K562 (cell line): Measurements from ENCODE around the gene ZSCAN12. TPM values are rescaled to one million over a fixed set of nuclear protein-coding genes. Genes with fewer than 3 reads are reported as not detected.

Experiments
- ATAC-seq: fragments of 200-7000 bp; cut with Tn5 transposase; 3 replicates; pipeline ENCODE4 v1.9.1; 2020; ENCODE audit warnings: moderate library complexity
- BruUV-seq: library from RNA; stranded (reverse); fragments of 400-500 nt; replicated peaks from 2 replicates; lab custom pipeline; 2021; lab: Mats Ljungman, UMichigan
- CTCF ChIA-PET: fragments of 300-600 bp; formaldehyde crosslinking; extraction: SDS; loops from one replicate; lab custom pipeline; 2021; ENCODE audit warnings: low intra/inter-chr PET ratio; lab: Yijun Ruan, JAX
- POLR2A ChIA-PET: fragments of 300-600, 350-650 bp; sonication (Branson Sonifier 250); formaldehyde crosslinking; extraction: SDS; loops from one replicate; lab custom pipeline; 2021; ENCODE audit warnings: antibody characterized with exemption, inconsistent platforms; lab: Yijun Ruan, JAX
- DNase-seq, 4 experiments: peaks; one replicate each; pipeline versions ENCODE4 v3.0.0 to v3.0.0-alpha.2; 2011 to 2018; ENCODE audit warnings: low spot score in 3 of 4, mixed read lengths in 3 of 4; ENCODE audit errors: extremely low read depth in 1 of 4
- FAIRE-seq: peaks from 2 replicates; lab custom pipeline; 2011; peaks lifted over from hg19 to GRCh38; lab: Jason Lieb, UNC
- H2AFZ ChIP-seq: 2 replicates; pipeline ENCODE4 v1.6.0; 2011; ENCODE audit warnings: low read depth, low read length, control low read depth, inconsistent platforms
- H3K27ac ChIP-seq: fragments of 200-600 bp; 3 replicates; pipeline ENCODE4 v1.8.0; 2011; ENCODE audit warnings: low read depth, mild to moderate bottlenecking, control low read depth, inconsistent platforms, low read length, moderate library complexity, mixed read lengths; ENCODE audit errors: extremely low read depth
- H3K27me3 ChIP-seq, 2 experiments: fragments of 300-600 bp in 1 of 2; 2 replicates in 1 of 2; 3 replicates in 1 of 2; pipeline versions ENCODE4 v1.6.0 to v1.8.0; 2011; ENCODE audit warnings: inconsistent platforms in 2 of 2, low read length in 2 of 2, mild to moderate bottlenecking in 1 of 2, mixed read lengths in 1 of 2, moderate library complexity in 1 of 2; ENCODE audit not compliant: control insufficient read depth in 2 of 2, insufficient read depth in 2 of 2
- H3K36me3 ChIP-seq: fragments of 300-600 bp; 3 replicates; pipeline ENCODE4 v1.8.0; 2011; ENCODE audit warnings: mild to moderate bottlenecking, low read length, inconsistent platforms; ENCODE audit not compliant: control insufficient read depth, insufficient read depth
- H3K4me1 ChIP-seq, 2 experiments: fragments of 200-600 bp in 1 of 2; replicated peaks in 1 of 2; 2 replicates in 1 of 2; 3 replicates in 1 of 2; pipeline versions ENCODE4 v1.5.1 to v1.8.0; 2011; ENCODE audit warnings: inconsistent platforms in 2 of 2, low read length in 2 of 2, mild to moderate bottlenecking in 1 of 2, mixed read lengths in 1 of 2, moderate library complexity in 1 of 2; ENCODE audit not compliant: control insufficient read depth in 2 of 2, insufficient read depth in 2 of 2
- H3K4me2 ChIP-seq: 2 replicates; pipeline ENCODE4 v1.6.1; 2011; ENCODE audit warnings: low read length, control low read depth, inconsistent platforms, mixed read lengths; ENCODE audit not compliant: insufficient read depth
- H3K4me3 ChIP-seq: fragments of 200-600 bp; sonication (generic), shearing (Covaris generic); 2 replicates; pipeline ENCODE4 v1.5.1; 2016; ENCODE audit warnings: control low read depth, inconsistent platforms
- H3K79me2 ChIP-seq: fragments of 200-600 bp; 3 replicates; pipeline ENCODE4 v1.8.0; 2011; ENCODE audit warnings: low read length, inconsistent platforms; ENCODE audit not compliant: control insufficient read depth, insufficient read depth
- H3K9ac ChIP-seq, 2 experiments: 2 replicates each; pipeline versions ENCODE4 v1.6.0 to v1.6.1; 2011; ENCODE audit warnings: low read depth in 2 of 2, low read length in 2 of 2, control low read depth in 1 of 2, inconsistent platforms in 1 of 2, mild to moderate bottlenecking in 1 of 2, mixed read lengths in 1 of 2; ENCODE audit not compliant: insufficient read depth in 1 of 2
- H3K9me1 ChIP-seq: one replicate; pipeline ENCODE4 v1.6.0; 2011; ENCODE audit warnings: inconsistent platforms, mild to moderate bottlenecking, low read length, moderate library complexity; ENCODE audit not compliant: control insufficient read depth, insufficient read depth
- H3K9me3 ChIP-seq: replicated peaks from 2 replicates; pipeline ENCODE4 v1.5.1; 2011; ENCODE audit warnings: low read depth, low read length, inconsistent platforms; ENCODE audit not compliant: control insufficient read depth, insufficient read depth
- H4K20me1 ChIP-seq: replicated peaks from 2 replicates; pipeline ENCODE4 v1.6.1; 2011; ENCODE audit warnings: low read length, inconsistent platforms, mixed read lengths; ENCODE audit not compliant: control insufficient read depth, insufficient read depth
- FOXP4 ChIP-seq: sonication (generic); formaldehyde crosslinking; IDR thresholded peaks from 2 replicates; pipeline ENCODE4 v1.8.0; 2022; ENCODE audit warnings: mild to moderate bottlenecking, missing genetic modification reagents, borderline replicate concordance
- MAFG ChIP-seq: fragments of 450-650 bp; conservative IDR thresholded peaks from 2 replicates; pipeline ENCODE4 v1.6.1; 2016; ENCODE audit warnings: missing genetic modification characterization, missing compliant biosample characterization
- MAFK ChIP-seq: IDR thresholded peaks from 2 replicates; pipeline ENCODE4 v1.6.1; 2011; ENCODE audit warnings: low read length, improper control_type of control experiment
- MAZ ChIP-seq, 2 experiments: fragments of 450-650 bp in 1 of 2; sonication (generic) in 1 of 2; formaldehyde crosslinking; IDR thresholded peaks in 1 of 2; conservative IDR thresholded peaks in 1 of 2; 2 replicates each; pipeline versions ENCODE4 v1.4.0 to v1.5.0; 2020; ENCODE audit warnings: mild to moderate bottlenecking in 1 of 2, missing genetic modification reagents in 1 of 2
- PPARD ChIP-seq: fragments of 250-450 bp; sonication (Bioruptor Pico); IDR thresholded peaks from 2 replicates; pipeline ENCODE4 v1.8.0; 2022; ENCODE audit warnings: inconsistent platforms, mild to moderate bottlenecking, moderate library complexity
- REST ChIP-seq, 2 experiments: fragments of 450-650 bp; formaldehyde crosslinking in 1 of 2; IDR thresholded peaks; 2 replicates each; pipeline versions ENCODE4 v1.4.0 to v1.6.1; 2014 to 2020; ENCODE audit warnings: mild to moderate bottlenecking in 2 of 2, borderline replicate concordance in 1 of 2, low read depth in 1 of 2
- SMC3 ChIP-seq: conservative IDR thresholded peaks from 2 replicates; pipeline ENCODE4 v1.6.1; 2011; ENCODE audit warnings: low read depth, low read length, improper control_type of control experiment; ENCODE audit not compliant: insufficient read depth
- ZNF316 ChIP-seq: fragments of 450-650 bp; IDR thresholded peaks from 2 replicates; pipeline ENCODE4 v1.6.1; 2016
- WGBS: fragments of 100-300 bp; shearing (Covaris generic); methylation state at CpG from one replicate; pipeline ENCODE4 v1.1.6; 2016; ENCODE audit warnings: low coverage, mixed read lengths; ENCODE audit not compliant: insufficient coverage; ENCODE audit errors: missing lambda C conversion rate; 5-methylcytosine and 5-hydroxymethylcytosine counted together
- in situ Hi-C: fragments of 300-500 bp; cut with MboI; formaldehyde crosslinking; loops from 4 replicates; pipeline ENCODE4 v1.15.0; 2018; ENCODE audit warnings: inconsistent platforms, mixed read lengths
- intact Hi-C: fragments of 100-400 bp; cut with micrococcal nuclease; formaldehyde crosslinking; loops from 2 replicates; pipeline ENCODE4 v1.14.2; 2022
- polyA plus RNA-seq, 8 experiments: library from polyadenylated mRNA; depleted of rRNA in 4 of 8; stranded (reverse) in 5 of 8; unstranded in 3 of 8; fragments of >200 nt; fragmentation: Nextera tagmentation in 2 of 8; fragmentation: Illumina TruSeq in 1 of 8; extraction: Ambion mirVana in 2 of 8; extraction: Trizol in 1 of 8; gene quantifications; 2 replicates each; pipeline versions ENCODE4 v1.2.1 to v1.2.3, GENCODE V29; 2011 to 2014; ENCODE audit warnings: inconsistent platforms in 1 of 8, missing spikeins in 1 of 8
- total RNA-seq, 7 experiments: library from RNA; depleted of rRNA in 6 of 7; stranded (reverse); fragments of >200 nt in 6 of 7; fragmentation: Illumina TruSeq in 2 of 7; extraction: Trizol in 2 of 7; gene quantifications; 2 replicates each; pipeline versions ENCODE4 v1.2.1 to v1.2.3, GENCODE V29; 2011 to 2021; ENCODE audit warnings: low replicate concordance in 1 of 7
- TF ChIP-seq, protein P1 (sequence below): sonication (generic); formaldehyde crosslinking; IDR thresholded peaks from 2 replicates; pipeline ENCODE4 v1.9.0; 2022; ENCODE audit warnings: mild to moderate bottlenecking, missing genetic modification reagents

The ZSCAN12 gene
- total and polyA plus RNA-seq, 9 of the 15 experiments (the other 6 are each of a cell fraction or from before 2014, with no cell fraction given), result 2.5 to 19.6 (median 12.5) TPM

DNA sequence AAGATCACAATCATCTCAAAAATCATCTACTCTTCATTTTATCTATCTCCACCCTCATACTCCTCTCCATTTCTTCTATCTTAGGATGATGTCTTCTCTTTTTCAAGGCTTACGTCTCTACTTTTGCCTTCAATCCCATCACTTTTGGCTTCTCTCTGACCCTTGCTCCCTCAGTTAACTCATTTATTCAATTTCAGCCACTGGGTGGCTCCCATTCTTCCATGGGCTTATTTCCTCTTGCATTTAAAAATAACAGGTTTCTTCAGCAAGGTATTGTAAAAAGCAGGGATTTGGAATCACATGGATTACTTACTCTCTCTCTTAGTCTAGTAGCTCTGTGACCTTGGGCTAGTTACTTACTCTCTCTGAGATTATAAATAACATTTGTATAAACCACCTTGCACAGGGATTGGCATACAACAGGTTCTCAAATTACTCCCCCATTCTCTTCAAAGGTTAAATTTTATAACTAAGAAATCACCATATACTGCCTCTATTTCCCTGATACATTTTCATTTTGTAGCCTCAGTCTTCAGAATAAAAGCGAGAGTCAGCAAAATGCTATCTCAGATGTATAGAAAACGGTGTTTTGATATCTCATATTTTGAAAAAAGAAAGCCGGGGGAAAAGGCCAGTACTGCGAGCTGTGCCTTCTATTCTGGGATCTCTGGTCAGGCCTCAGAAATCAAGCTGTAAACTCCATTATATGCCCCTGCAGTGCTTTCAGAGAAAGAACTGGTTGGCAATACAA lies 5.5 kb downstream of the ZSCAN12 start:
- FAIRE-seq, result no peak
- CTCF ChIA-PET, result interaction anchor here (0.6 kb wide), 2 partner anchors 13 to 77 kb away, joined by 3 read pairs; no protein-coding TSS in a partner anchor
- H3K9me1 ChIP-seq, result no peaks in the 10 kb centered on the region
- H3K9ac ChIP-seq, result no peak overlapping the region
- H3K27me3 ChIP-seq, result no peaks in the 10 kb centered on the region
- peak in 3 of 4 experiments; percentile 36 to 48 (median 39) for DNase-seq
- ATAC-seq, result no peak
- no TSS peak for BruUV-seq
- peaks cover 90% of the 10 kb centered on the region for H3K36me3 ChIP-seq
- H3K27ac ChIP-seq, result no peak overlapping the region
- H3K4me1 ChIP-seq, result peaks cover 10 to 24% of the 10 kb centered on the region in 2 experiments; a peak in 4 of 5 replicates
- H3K79me2 ChIP-seq, result peaks cover 93% of the 10 kb centered on the region
- no peaks in the 10 kb centered on the region for H4K20me1 ChIP-seq
- H3K4me2 ChIP-seq, result no peak overlapping the region
- intact Hi-C loops (no loop called here), in situ Hi-C loops (no loop called here)
- WGBS, result 92% methylated on average over 5 of the region's 5 CpGs
- POLR2A ChIA-PET, result interaction anchor here (0.6 to 0.7 kb wide), 3 partner anchors 59 to 564 kb away, joined by 3 read pairs; no protein-coding TSS in a partner anchor
- H2AFZ ChIP-seq, result no peak overlapping the region
- H3K9me3 ChIP-seq, result no peaks in the 10 kb centered on the region; the same call in 1 of the 2 replicates
- H3K4me3 ChIP-seq, result no peak overlapping the region
- no peak for TF ChIP-seq PPARD
- peak; percentile 83 for TF ChIP-seq ZNF316
- TF ChIP-seq MAFK, result peak; percentile 26; the same call in 1 of the 2 replicates
- peak; percentile 28; the same call in 1 of the 2 replicates for TF ChIP-seq SMC3
- TF ChIP-seq MAFG (tag), result 0 out of 2 replicates have a peak, but pooled peaks have one; percentile 28
- no peak for TF ChIP-seq FOXP4 (CRISPR knock-in tag)
- TF ChIP-seq MAZ (CRISPR knock-in tag; conservative IDR thresholded peaks at IDR 0.05 in 1 of 2, IDR thresholded peaks at IDR 0.05 in 1 of 2), result peak in 1 of 2 experiments; percentile 24; a peak in 1 of 4 replicates
- TF ChIP-seq, protein P1, sequence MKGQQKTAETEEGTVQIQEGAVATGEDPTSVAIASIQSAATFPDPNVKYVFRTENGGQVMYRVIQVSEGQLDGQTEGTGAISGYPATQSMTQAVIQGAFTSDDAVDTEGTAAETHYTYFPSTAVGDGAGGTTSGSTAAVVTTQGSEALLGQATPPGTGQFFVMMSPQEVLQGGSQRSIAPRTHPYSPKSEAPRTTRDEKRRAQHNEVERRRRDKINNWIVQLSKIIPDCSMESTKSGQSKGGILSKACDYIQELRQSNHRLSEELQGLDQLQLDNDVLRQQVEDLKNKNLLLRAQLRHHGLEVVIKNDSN (CRISPR knock-in tag), result no peak
- TF ChIP-seq REST (IDR thresholded peaks at IDR 0.05; ENCODE audit: borderline replicate concordance), result peak; percentile 22; the same call in 1 of the 2 replicates
- no peak for TF ChIP-seq REST (CRISPR knock-in tag; IDR thresholded peaks at IDR 0.05; ENCODE audit: low read depth)
